Panc1 (cell line): ENCODE results near the gene THAP6. TPM values are rescaled to one million over a fixed set of nuclear protein-coding genes. Genes with fewer than 3 reads are reported as not detected.
"Not testable (repeated sequence)": the region's sequence is repeated elsewhere in the genome, so short reads cannot be mapped to it uniquely, and the experiment has no call there.

ENCODE experiments used
- ATAC-seq: fragments of 200-7000 bp; cut with Tn5 transposase; 2 replicates; pipeline ENCODE4 v1.9.1; 2020; ENCODE audit warnings: mild to moderate bottlenecking, moderate library complexity
- BruUV-seq: library from RNA; stranded (reverse); fragments of 400-500 nt; replicated peaks from 2 replicates; lab custom pipeline; 2021; lab: Mats Ljungman, UMichigan
- CTCF ChIA-PET: fragments of 300-600 bp; sonication (Branson Sonifier 250); formaldehyde crosslinking; loops from one replicate; lab custom pipeline; 2022; ENCODE audit warnings: antibody characterized with exemption; lab: Charles Lee
- POLR2A ChIA-PET: fragments of 300-600 bp; sonication (Branson Sonifier 250); formaldehyde crosslinking; loops from one replicate; lab custom pipeline; 2022; ENCODE audit warnings: antibody characterized with exemption; lab: Charles Lee
- DNase-seq: peaks from one replicate; pipeline ENCODE4 v3.0.0-alpha.2; 2010; ENCODE audit warnings: low read depth, low spot score
- H3K27ac ChIP-seq: 2 replicates; pipeline ENCODE4 v1.5.1; 2011; ENCODE audit warnings: mild to moderate bottlenecking, low read length, inconsistent platforms
- H3K27me3 ChIP-seq: fragments of 200-500 bp; sonication (Bioruptor generic); 2 replicates; pipeline ENCODE4 v1.6.0; 2014; ENCODE audit warnings: low read length, inconsistent platforms; ENCODE audit not compliant: control insufficient read depth, insufficient read depth
- H3K36me3 ChIP-seq: fragments of 200-500 bp; sonication (Bioruptor generic); 2 replicates; pipeline ENCODE4 v1.5.1; 2014; ENCODE audit warnings: inconsistent platforms, mild to moderate bottlenecking, low read length, moderate library complexity; ENCODE audit not compliant: control insufficient read depth, insufficient read depth
- H3K4me1 ChIP-seq: 2 replicates; pipeline ENCODE4 v1.5.1; 2011; ENCODE audit warnings: inconsistent platforms, mild to moderate bottlenecking, low read length, moderate library complexity; ENCODE audit not compliant: control insufficient read depth, insufficient read depth
- H3K4me3 ChIP-seq, 2 experiments: 2 replicates each; pipeline ENCODE4 v1.5.1; 2011 to 2012; ENCODE audit warnings: low read depth in 2 of 2, low read length in 2 of 2, mild to moderate bottlenecking in 2 of 2, inconsistent platforms in 1 of 2, moderate library complexity in 1 of 2
- H3K9me3 ChIP-seq: fragments of 200-500 bp; sonication (Bioruptor generic); 2 replicates; pipeline ENCODE4 v1.5.1; 2014; ENCODE audit warnings: low read depth, mild to moderate bottlenecking, inconsistent platforms, low read length, moderate library complexity; ENCODE audit not compliant: control insufficient read depth, insufficient read depth
- POLR2AphosphoS5 ChIP-seq: IDR thresholded peaks from 2 replicates; pipeline ENCODE4 v1.6.1; 2012; ENCODE audit warnings: mild to moderate bottlenecking, low read depth, low read length, moderate library complexity
- SIN3A ChIP-seq: IDR thresholded peaks from 2 replicates; pipeline ENCODE4 v1.6.1; 2012; ENCODE audit warnings: low read depth, mild to moderate bottlenecking, low read length, moderate library complexity, borderline replicate concordance; ENCODE audit not compliant: insufficient read depth
- TCF7L2 ChIP-seq: IDR thresholded peaks from 2 replicates; pipeline ENCODE4 v1.6.1; 2011; ENCODE audit warnings: mild to moderate bottlenecking, low read depth, low read length, inconsistent platforms
- in situ Hi-C: cut with HindIII; loops from 2 replicates; pipeline ENCODE4 v1.10.0; 2016; ENCODE audit warnings: low sequenced_read_pairs, low pct_unique_long_range_greater_than_20kb
- intact Hi-C: fragments of 100-400 bp; cut with micrococcal nuclease; formaldehyde crosslinking; loops from one replicate; pipeline ENCODE4 v1.10.0; 2022; ENCODE audit not compliant: unreplicated experiment
- total RNA-seq: library from RNA; stranded (reverse); gene quantifications from one replicate; pipeline ENCODE4 v1.2.1, GENCODE V29; 2021; ENCODE audit not compliant: unreplicated experiment
- TF ChIP-seq, protein P1 (sequence below), 2 experiments: IDR thresholded peaks; 2 replicates each; pipeline ENCODE4 v1.6.1; 2011 to 2012; ENCODE audit warnings: low read depth in 2 of 2, control low read depth in 1 of 2, low read length in 1 of 2, mild to moderate bottlenecking in 1 of 2, moderate library complexity in 1 of 2; ENCODE audit not compliant: insufficient read depth in 1 of 2
- TF ChIP-seq, protein P2 (sequence below): fragments of 450-650 bp; IDR thresholded peaks from 2 replicates; pipeline ENCODE4 v1.5.1; 2017; ENCODE audit warnings: mild to moderate bottlenecking

The THAP6 gene
- total RNA-seq, 1 experiment from 2014 or later: 13.9 TPM

DNA sequence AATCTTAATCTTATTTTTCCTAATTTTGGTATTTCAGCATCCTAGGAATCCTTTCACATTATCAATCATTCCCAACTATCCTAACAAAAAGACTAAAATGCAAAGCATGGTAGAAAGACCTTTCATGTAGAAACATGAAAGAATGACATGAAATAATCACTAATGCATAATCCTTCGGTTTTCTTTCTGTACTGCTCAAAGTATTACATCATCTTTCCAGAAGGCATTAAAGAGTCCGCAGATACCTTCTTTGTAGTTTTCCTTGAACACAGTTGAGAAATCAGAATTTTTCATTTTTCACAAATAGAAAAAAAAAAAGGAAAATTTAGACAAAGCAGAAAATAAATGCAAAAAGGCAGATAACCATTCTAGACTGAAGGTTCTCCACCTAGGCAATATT is 11.6 kb upstream of the THAP6 start:
- POLR2A ChIA-PET: no interaction called here
- ATAC-seq (no peak), DNase-seq (no peak)
- no peaks in the 10 kb centered on the region for H3K9me3 ChIP-seq
- in situ Hi-C loops (no loop called here), intact Hi-C loops (no loop called here)
- no TSS peak for BruUV-seq
- no peaks in the 10 kb centered on the region for H3K27me3 ChIP-seq
- no peak overlapping the region for H3K4me3 ChIP-seq
- H3K27ac ChIP-seq: no peak overlapping the region
- no peaks in the 10 kb centered on the region; the same call in 1 of the 2 replicates for H3K36me3 ChIP-seq
- TF ChIP-seq, protein P1, sequence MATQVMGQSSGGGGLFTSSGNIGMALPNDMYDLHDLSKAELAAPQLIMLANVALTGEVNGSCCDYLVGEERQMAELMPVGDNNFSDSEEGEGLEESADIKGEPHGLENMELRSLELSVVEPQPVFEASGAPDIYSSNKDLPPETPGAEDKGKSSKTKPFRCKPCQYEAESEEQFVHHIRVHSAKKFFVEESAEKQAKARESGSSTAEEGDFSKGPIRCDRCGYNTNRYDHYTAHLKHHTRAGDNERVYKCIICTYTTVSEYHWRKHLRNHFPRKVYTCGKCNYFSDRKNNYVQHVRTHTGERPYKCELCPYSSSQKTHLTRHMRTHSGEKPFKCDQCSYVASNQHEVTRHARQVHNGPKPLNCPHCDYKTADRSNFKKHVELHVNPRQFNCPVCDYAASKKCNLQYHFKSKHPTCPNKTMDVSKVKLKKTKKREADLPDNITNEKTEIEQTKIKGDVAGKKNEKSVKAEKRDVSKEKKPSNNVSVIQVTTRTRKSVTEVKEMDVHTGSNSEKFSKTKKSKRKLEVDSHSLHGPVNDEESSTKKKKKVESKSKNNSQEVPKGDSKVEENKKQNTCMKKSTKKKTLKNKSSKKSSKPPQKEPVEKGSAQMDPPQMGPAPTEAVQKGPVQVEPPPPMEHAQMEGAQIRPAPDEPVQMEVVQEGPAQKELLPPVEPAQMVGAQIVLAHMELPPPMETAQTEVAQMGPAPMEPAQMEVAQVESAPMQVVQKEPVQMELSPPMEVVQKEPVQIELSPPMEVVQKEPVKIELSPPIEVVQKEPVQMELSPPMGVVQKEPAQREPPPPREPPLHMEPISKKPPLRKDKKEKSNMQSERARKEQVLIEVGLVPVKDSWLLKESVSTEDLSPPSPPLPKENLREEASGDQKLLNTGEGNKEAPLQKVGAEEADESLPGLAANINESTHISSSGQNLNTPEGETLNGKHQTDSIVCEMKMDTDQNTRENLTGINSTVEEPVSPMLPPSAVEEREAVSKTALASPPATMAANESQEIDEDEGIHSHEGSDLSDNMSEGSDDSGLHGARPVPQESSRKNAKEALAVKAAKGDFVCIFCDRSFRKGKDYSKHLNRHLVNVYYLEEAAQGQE (IDR thresholded peaks at IDR 0.05; ENCODE audit: insufficient read depth in 1 of 2, low read depth in 2 of 2, low read length in 1 of 2): no peak
- TF ChIP-seq TCF7L2 (no peak), POLR2AphosphoS5 (no peak), SIN3A (no peak)
- TF ChIP-seq, protein P2, sequence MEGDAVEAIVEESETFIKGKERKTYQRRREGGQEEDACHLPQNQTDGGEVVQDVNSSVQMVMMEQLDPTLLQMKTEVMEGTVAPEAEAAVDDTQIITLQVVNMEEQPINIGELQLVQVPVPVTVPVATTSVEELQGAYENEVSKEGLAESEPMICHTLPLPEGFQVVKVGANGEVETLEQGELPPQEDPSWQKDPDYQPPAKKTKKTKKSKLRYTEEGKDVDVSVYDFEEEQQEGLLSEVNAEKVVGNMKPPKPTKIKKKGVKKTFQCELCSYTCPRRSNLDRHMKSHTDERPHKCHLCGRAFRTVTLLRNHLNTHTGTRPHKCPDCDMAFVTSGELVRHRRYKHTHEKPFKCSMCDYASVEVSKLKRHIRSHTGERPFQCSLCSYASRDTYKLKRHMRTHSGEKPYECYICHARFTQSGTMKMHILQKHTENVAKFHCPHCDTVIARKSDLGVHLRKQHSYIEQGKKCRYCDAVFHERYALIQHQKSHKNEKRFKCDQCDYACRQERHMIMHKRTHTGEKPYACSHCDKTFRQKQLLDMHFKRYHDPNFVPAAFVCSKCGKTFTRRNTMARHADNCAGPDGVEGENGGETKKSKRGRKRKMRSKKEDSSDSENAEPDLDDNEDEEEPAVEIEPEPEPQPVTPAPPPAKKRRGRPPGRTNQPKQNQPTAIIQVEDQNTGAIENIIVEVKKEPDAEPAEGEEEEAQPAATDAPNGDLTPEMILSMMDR: no peak
- CTCF ChIA-PET: no interaction called here
- no peaks in the 10 kb centered on the region for H3K4me1 ChIP-seq

DNA sequence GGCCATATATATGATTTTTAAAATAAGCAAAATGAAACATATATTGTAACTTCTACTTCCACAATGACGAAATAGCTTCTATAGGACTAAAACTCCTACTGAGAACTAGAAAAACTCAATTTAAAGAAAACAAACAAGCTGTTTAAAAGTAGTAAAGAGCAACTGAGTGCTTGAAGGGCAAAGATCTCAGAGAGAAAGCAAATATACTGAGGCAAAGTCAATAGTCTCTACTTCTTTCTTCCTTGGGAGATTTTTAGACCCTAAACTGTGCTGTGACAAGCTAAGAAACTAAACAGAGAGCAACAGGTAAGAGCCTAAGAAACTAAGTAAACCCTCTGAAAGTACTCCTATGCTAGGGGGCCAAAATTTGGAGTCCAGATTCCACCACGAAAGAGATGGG is 8.6 kb upstream of the THAP6 start:
- no peak for TF ChIP-seq POLR2AphosphoS5
- TF ChIP-seq, protein P1 (IDR thresholded peaks at IDR 0.05; ENCODE audit: insufficient read depth in 1 of 2, low read depth in 2 of 2, low read length in 1 of 2): no peak
- no peak for TF ChIP-seq TCF7L2
- TF ChIP-seq, protein P2: no peak
- TF ChIP-seq SIN3A: no peak
- intact Hi-C loops (no loop called here), in situ Hi-C loops (no loop called here)
- no peak overlapping the region for H3K27ac ChIP-seq
- ChIA-PET CTCF (no interaction called here), POLR2A (no interaction called here)
- no TSS peak for BruUV-seq
- peaks cover 3% of the 10 kb centered on the region; the same call in 1 of the 2 replicates for H3K36me3 ChIP-seq
- ATAC-seq (no peak), DNase-seq (no peak)
- no peaks in the 10 kb centered on the region for H3K9me3 ChIP-seq
- no peak overlapping the region for H3K4me3 ChIP-seq
- no peaks in the 10 kb centered on the region for H3K4me1 ChIP-seq
- no peaks in the 10 kb centered on the region for H3K27me3 ChIP-seq

DNA sequence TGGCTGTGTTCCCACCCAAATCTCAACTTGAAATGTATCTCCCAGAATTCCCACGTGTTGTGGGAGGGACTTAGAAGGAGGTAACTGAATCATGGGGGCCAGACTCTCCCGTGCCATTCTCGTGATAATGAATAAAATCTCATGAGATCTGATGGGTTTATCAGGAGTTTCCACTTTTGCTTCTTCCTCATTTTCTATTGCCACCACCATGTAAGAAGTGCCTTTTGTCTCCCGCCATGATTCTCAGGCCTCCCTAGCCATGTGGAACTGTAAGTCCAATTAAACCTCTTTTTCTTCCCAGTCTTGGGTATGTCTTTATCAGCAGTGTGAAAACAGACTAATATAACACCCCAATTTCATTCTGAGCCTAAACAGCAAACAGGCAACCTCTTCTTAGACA is 4.7 kb upstream of the THAP6 start:
- in situ Hi-C loops: not testable (repeated sequence)

More for the DNA sequence above, 4.7 kb upstream of the THAP6 start:
- H3K27me3 ChIP-seq, H3K4me3 ChIP-seq, H3K27ac ChIP-seq, BruUV-seq, POLR2A ChIA-PET, ATAC-seq, DNase-seq, H3K9me3 ChIP-seq, CTCF ChIA-PET, intact Hi-C loops, H3K4me1 ChIP-seq: not testable (repeated sequence)
- peaks cover 10% of the 10 kb centered on the region for H3K36me3 ChIP-seq
